Activated naive CD4-positive, alpha-beta T cell treated with anti-CD3 and anti-CD28 coated beads for 36 hours (primary cell): ENCODE measurements around the gene IFNA5. TPM values are rescaled to one million over a fixed set of nuclear protein-coding genes. Genes with fewer than 3 reads are reported as not detected.

ENCODE experiments used
- CTCF ChIA-PET: fragments of 350-600 bp; sonication (Branson Sonifier 250); formaldehyde crosslinking; loops from one replicate; lab custom pipeline; 2021; ENCODE audit warnings: antibody characterized with exemption; lab: Charles Lee
- DNase-seq: peaks from one replicate; pipeline ENCODE4 v3.0.0-alpha.2; 2020
- H3K27ac Mint-ChIP-seq: one replicate; pipeline ENCODE4 v1.8.0; 2021; ENCODE audit warnings: mild to moderate bottlenecking, mixed read lengths
- H3K27me3 Mint-ChIP-seq: one replicate; pipeline ENCODE4 v1.8.0; 2021; ENCODE audit warnings: low read depth, mixed read lengths
- H3K36me3 Mint-ChIP-seq: one replicate; pipeline ENCODE4 v1.8.0; 2021; ENCODE audit warnings: low read depth, mixed read lengths
- H3K4me1 Mint-ChIP-seq: one replicate; pipeline ENCODE4 v1.8.0; 2021; ENCODE audit warnings: low read depth, mixed read lengths
- H3K4me3 Mint-ChIP-seq: one replicate; pipeline ENCODE4 v1.8.0; 2021; ENCODE audit warnings: mild to moderate bottlenecking, moderate library complexity, mixed read lengths
- H3K9me3 Mint-ChIP-seq: one replicate; pipeline ENCODE4 v1.8.0; 2021; ENCODE audit warnings: mixed read lengths
- intact Hi-C: fragments of 100-400 bp; cut with micrococcal nuclease; formaldehyde crosslinking; loops from one replicate; pipeline ENCODE4 v1.15.1; 2023
- total RNA-seq, 2 experiments: library from RNA; stranded (reverse); gene quantifications; one replicate each; pipeline ENCODE4 v1.2.3, GENCODE V29; 2021

The IFNA5 gene
- not detected for total RNA-seq

- intact Hi-C loops: no loop called here
- no peak within 1 kb of the TSS for H3K4me3 Mint-ChIP-seq
- no peaks in the 10 kb centered on the region for H3K4me1 Mint-ChIP-seq
- CTCF ChIA-PET: interaction anchor here (0.7 kb wide), 1 partner anchor 9 kb away, joined by 3 read pairs; no protein-coding TSS in a partner anchor
- DNase-seq: no peak
- no peak within 1 kb of the TSS for H3K27ac Mint-ChIP-seq
- no peaks in the 10 kb centered on the region for H3K36me3 Mint-ChIP-seq
- no peaks in the 10 kb centered on the region for H3K9me3 Mint-ChIP-seq
- peaks cover 26% of the 10 kb centered on the region for H3K27me3 Mint-ChIP-seq
Observed at GRCh38 chr9:21305213-21305612, at the start of gene IFNA5. Gene IFNA5, minus strand, starts transcription at chr9:21305313. Its CDS starts 57 bp downstream, at chr9:21305256.

DNA sequence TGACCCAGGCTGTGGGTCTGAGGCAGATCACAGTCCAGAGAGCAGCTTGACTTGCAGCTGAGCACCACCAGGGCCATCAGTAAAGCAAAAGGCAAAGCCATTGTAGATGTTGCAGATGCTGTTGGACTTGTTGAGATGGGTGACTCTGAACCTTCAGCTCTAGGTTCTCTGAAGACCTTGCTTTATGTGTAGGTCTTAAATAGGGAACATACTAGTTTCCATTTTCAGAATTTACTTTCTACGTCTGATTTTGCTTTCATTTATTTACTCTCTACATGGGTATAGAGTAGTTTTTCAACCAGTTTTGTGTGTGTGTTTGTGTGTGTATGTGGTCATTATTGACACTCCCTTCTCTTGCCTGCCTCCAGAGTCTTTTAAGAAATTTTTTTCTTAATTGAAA, 45.7 kb upstream of the IFNA5 start, which contains the start of gene IFNA6:
Gene IFNA6 (minus strand): TSS at position 101 of the 400 bp plus-strand sequence. CDS start 0 bp downstream, at position 101.
- Mint-ChIP-seq H3K36me3 (peaks cover 6% of the 10 kb centered on the region), H3K4me3 (no peak within 1 kb of the TSS), H3K27me3 (peaks cover 25% of the 10 kb centered on the region), H3K9me3 (peaks cover 6% of the 10 kb centered on the region), H3K27ac (no peak within 1 kb of the TSS), H3K4me1 (no peaks in the 10 kb centered on the region)
- CTCF ChIA-PET: no interaction called here
- DNase-seq: no peak
- intact Hi-C loops: no loop called here

DNA sequence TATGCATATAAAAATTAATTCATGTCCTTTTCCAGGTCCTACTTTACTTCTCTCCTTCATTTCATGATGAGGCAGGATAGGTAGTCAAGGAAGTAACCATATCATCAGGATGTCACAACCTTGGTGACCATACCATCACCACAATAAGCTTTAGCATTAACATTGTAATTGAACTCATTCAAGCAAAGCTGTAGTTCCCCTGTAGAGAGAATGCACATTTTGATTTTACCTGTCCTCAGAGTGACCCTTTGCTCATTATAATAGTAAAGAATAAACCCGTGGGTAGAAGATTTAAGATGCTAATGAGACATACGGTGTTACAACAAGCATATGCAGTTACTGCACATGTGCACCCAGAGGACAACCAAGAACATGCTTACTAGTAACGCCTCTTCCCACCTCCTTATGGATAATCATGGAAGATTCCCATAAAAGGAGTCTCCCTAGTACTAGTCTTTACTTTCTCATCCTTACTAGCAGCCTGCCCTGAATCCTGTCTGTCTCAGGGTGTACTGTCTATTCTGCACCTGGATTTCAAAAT, 43.4 kb upstream of the IFNA5 start:
- intact Hi-C loops: no loop called here
- peaks cover 20% of the 10 kb centered on the region for H3K27me3 Mint-ChIP-seq
- no peak for DNase-seq
- H3K4me1 Mint-ChIP-seq: no peaks in the 10 kb centered on the region
- H3K27ac Mint-ChIP-seq: no peak overlapping the region
- H3K36me3 Mint-ChIP-seq: no peaks in the 10 kb centered on the region
- CTCF ChIA-PET: interaction anchor here (0.6 to 1.0 kb wide), 2 partner anchors 48 to 442 kb away, joined by 3 to 4 read pairs; no protein-coding TSS in a partner anchor
- H3K4me3 Mint-ChIP-seq: no peak overlapping the region
- no peaks in the 10 kb centered on the region for H3K9me3 Mint-ChIP-seq

DNA sequence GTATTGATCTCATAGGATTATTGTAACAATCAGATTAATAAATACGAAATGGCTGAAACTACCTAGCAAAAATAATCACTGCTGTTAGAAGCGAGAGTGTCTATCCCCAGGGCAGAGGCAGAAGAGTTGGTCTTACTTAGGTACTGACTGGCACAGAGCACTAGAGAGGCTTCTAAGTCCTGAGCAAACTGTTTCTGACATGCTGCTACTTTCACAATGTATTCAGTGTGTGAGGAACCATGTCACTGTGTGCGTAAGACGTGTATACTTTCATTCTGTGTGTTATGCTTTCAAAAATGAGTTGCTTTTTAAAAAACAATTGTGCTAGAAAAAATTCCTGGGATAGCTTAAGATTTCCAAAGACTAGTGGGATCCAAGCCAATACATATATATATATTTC, 35.6 kb upstream of the IFNA5 start:
- Mint-ChIP-seq H3K9me3 (no peaks in the 10 kb centered on the region), H3K36me3 (no peaks in the 10 kb centered on the region), H3K4me3 (no peak overlapping the region), H3K27me3 (peaks cover 7% of the 10 kb centered on the region), H3K4me1 (peaks cover 9% of the 10 kb centered on the region), H3K27ac (no peak overlapping the region)
- intact Hi-C loops: no loop called here
- CTCF ChIA-PET: interaction anchor here (0.9 to 1.1 kb wide), 3 partner anchors 52 to 448 kb away, joined by 3 read pairs; no protein-coding TSS in a partner anchor
- no peak for DNase-seq

DNA sequence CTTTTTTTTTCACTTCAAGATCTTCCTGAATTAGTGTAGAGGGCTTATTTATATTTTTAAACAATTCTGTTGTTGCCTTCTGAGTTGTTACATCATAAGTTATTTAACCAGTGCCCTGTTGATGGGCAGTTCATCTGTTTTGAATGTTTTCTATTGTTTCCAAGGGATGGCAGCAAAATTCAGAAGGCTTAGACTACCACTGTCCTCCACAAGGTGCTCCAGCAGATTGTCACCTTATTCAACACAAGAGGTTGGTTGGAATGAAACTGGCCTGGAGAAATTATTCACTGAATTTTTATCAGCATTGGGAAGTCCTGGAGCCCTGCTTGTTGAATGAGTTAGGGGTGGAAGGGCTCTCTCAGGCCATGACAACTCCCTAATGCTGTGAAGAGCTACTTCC, 31.3 kb upstream of the IFNA5 start:
- Mint-ChIP-seq H3K9me3 (no peaks in the 10 kb centered on the region), H3K27ac (no peak overlapping the region), H3K4me1 (peaks cover 38% of the 10 kb centered on the region), H3K4me3 (peak overlapping the region; percentile 53), H3K27me3 (no peaks in the 10 kb centered on the region), H3K36me3 (peaks cover 17% of the 10 kb centered on the region)
- no peak for DNase-seq
- CTCF ChIA-PET: interaction anchor here (1.0 to 1.2 kb wide), 2 partner anchors 13 to 153 kb away, joined by 3 read pairs; no protein-coding TSS in a partner anchor
- intact Hi-C loops: loop anchor here (5.0 kb wide), 2 partner anchors 304 to 351 kb away; partner anchors contain the start of gene HACD4

- Mint-ChIP-seq H3K36me3 (peaks cover 20% of the 10 kb centered on the region), H3K9me3 (no peaks in the 10 kb centered on the region)
Observed at GRCh38 chr9:21334701-21335632, 29.9 kb upstream of the IFNA5 start, which contains the start of gene KLHL9. Gene KLHL9, minus strand, starts transcription at chr9:21335404. Its CDS starts 545 bp downstream, at chr9:21334859.

DNA sequence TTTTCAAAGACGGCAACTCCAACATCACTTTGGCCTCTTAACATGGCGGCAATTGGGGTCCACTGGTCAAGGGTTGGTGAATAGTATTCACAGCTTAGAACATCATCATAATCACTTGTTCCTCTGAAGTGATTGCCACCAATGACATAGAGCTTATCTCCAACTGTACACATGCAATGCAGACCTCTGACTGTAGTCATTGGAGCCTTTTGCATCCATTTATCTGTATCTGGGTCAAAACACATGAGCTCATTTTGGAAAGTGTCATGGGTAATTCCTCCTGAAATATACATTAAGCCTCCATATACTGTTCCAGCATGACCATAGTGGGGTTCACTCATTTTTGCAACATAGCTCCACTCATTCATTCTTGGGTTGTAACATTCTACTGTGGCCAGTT, 28.1 kb upstream of the IFNA5 start:
- CTCF ChIA-PET: interaction anchor here (0.5 to 1.8 kb wide), 8 partner anchors 9 to 216 kb away, joined by 3 to 8 read pairs (median 3); no protein-coding TSS in a partner anchor
- no peaks in the 10 kb centered on the region for H3K9me3 Mint-ChIP-seq
- H3K4me3 Mint-ChIP-seq: peak overlapping the region; percentile 84
- peaks cover 20% of the 10 kb centered on the region for H3K36me3 Mint-ChIP-seq
- DNase-seq: no peak
- intact Hi-C loops: no loop called here
- peaks cover 57% of the 10 kb centered on the region for H3K4me1 Mint-ChIP-seq
- no peaks in the 10 kb centered on the region for H3K27me3 Mint-ChIP-seq
- H3K27ac Mint-ChIP-seq: peak overlapping the region; percentile 91

More at GRCh38 chr9:21334701-21335632, 29.9 kb upstream of the IFNA5 start, which contains the start of gene KLHL9:
- DNase-seq: peak; percentile 93
- CTCF ChIA-PET: interaction anchor here (0.6 to 2.3 kb wide), 16 partner anchors 9 to 958 kb away, joined by 3 to 29 read pairs (median 4); no protein-coding TSS in a partner anchor
- Mint-ChIP-seq H3K4me3 (peak within 1 kb of the TSS; percentile 84), H3K27ac (peak within 1 kb of the TSS; percentile 91), H3K4me1 (peaks cover 48% of the 10 kb centered on the region), H3K27me3 (no peaks in the 10 kb centered on the region)
- intact Hi-C loops: loop anchor here (1.0 to 5.0 kb wide), 8 partner anchors 22 to 660 kb away; partner anchors contain the start of genes HACD4 and MTAP

- Mint-ChIP-seq H3K9me3 (no peaks in the 10 kb centered on the region), H3K4me3 (peak overlapping the region; percentile 9), H3K27ac (no peak overlapping the region), H3K36me3 (peaks cover 20% of the 10 kb centered on the region), H3K27me3 (no peaks in the 10 kb centered on the region), H3K4me1 (peaks cover 66% of the 10 kb centered on the region)
- intact Hi-C loops: no loop called here
- CTCF ChIA-PET: interaction anchor here (0.5 to 4.2 kb wide), 5 partner anchors 10 to 236 kb away, joined by 3 to 37 read pairs (median 3); no protein-coding TSS in a partner anchor
- DNase-seq: no peak
Observed at GRCh38 chr9:21331676-21332402, 26.7 kb upstream of the IFNA5 start.

DNA sequence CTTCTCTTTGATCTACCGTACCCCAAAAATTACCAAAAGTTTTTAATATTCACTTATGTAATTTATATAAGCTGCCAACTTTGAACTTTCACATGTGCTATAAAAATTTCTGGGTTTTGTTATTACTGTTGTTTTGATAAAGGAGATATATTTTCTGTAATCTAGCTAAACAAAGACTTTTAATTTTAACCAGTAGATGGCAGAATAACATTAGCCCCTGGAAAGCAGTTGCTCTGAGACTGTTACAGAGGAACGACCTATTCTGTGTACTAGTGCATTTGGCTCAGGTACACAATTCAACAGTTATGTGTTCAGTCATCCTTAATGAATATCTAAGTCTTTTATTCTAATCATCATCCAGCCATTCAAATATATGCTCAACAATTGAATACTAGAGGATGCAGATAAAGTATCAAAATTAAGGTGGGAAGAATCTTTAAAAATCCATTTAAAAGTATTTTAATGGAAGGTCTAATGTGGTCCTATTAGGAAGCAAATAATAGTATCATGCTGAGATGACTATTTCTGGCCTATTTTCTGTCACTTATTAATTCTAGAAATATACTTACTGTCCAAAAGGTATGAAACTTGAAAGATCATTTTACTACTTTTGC, 21.5 kb upstream of the IFNA5 start:
- no peak overlapping the region for H3K27ac Mint-ChIP-seq
- no peaks in the 10 kb centered on the region for H3K27me3 Mint-ChIP-seq
- no peak for DNase-seq
- H3K4me3 Mint-ChIP-seq: no peak overlapping the region
- CTCF ChIA-PET: interaction anchor here (0.6 to 2.9 kb wide), 33 partner anchors 8 to 1362 kb away, joined by 3 to 61 read pairs (median 4); partner anchors contain the start of genes IFNA8 and KLHL9
- H3K9me3 Mint-ChIP-seq: no peaks in the 10 kb centered on the region
- intact Hi-C loops: loop anchor here (1.0 kb wide), 1 partner anchor 70 kb away; no protein-coding TSS in a partner anchor
- H3K4me1 Mint-ChIP-seq: peaks cover 41% of the 10 kb centered on the region
- H3K36me3 Mint-ChIP-seq: peaks cover 8% of the 10 kb centered on the region

- H3K27me3 Mint-ChIP-seq: no peaks in the 10 kb centered on the region
- intact Hi-C loops: no loop called here
- CTCF ChIA-PET: interaction anchor here (0.8 to 3.5 kb wide), 12 partner anchors 9 to 142 kb away, joined by 3 to 19 read pairs (median 4); partner anchors contain the start of gene KLHL9
- peaks cover 25% of the 10 kb centered on the region for H3K4me1 Mint-ChIP-seq
- H3K36me3 Mint-ChIP-seq: peaks cover 5% of the 10 kb centered on the region
- H3K9me3 Mint-ChIP-seq: no peaks in the 10 kb centered on the region
- no peak overlapping the region for H3K4me3 Mint-ChIP-seq
- DNase-seq: no peak
- no peak overlapping the region for H3K27ac Mint-ChIP-seq
Observed at GRCh38 chr9:21324047-21324446, 18.9 kb upstream of the IFNA5 start.

- Mint-ChIP-seq H3K27me3 (no peaks in the 10 kb centered on the region), H3K27ac (no peak overlapping the region), H3K36me3 (peaks cover 5% of the 10 kb centered on the region), H3K4me3 (no peak overlapping the region), H3K9me3 (no peaks in the 10 kb centered on the region), H3K4me1 (peaks cover 25% of the 10 kb centered on the region)
- CTCF ChIA-PET: interaction anchor here (0.6 to 3.5 kb wide), 8 partner anchors 12 to 143 kb away, joined by 3 to 19 read pairs (median 4); no protein-coding TSS in a partner anchor
- no peak for DNase-seq
- intact Hi-C loops: no loop called here
Observed at GRCh38 chr9:21322911-21323461, 17.9 kb upstream of the IFNA5 start.
